ENCODE data around the gene PTPRK.

The PTPRK gene

DNA sequence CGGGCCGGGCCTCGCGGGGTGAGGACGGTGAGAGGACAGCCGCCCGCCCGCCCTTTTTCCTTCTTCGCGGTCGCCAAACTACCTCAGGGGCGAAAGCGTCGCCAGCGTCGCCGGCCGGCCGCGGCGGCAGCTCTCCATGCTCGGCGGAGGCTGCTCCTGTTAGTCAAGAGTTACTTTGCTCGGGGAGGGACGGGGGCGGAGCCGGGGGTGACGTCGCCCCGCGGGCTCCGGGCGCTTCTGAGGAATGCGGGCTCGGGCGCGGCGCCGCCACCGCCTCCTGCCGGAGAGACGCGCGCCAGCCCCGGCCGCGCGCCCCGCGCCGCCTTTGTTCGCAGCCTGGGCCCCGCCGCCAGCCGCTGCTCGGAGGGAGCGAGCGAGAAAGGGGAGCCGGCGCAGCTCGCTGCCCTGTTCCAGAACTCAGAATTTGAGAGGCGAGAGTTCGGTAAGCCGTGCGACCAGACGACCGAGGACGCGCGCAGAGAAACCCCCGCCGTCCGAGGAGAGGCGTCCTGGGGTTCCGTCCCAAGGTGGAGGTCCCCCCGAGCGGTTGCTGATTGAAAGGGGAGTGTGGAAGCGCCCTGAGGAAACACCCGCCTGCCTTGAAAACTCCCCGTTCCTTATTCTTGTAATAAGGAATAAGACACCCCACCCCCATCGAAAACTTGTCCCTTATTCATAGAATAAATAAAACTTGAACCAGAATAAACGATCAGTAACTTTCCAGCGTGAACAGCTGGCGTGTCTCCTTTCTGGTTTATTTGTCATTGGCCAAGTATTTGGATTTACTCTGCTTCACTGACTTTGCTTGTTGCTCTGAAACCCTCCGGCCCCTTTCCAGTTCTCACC, at the start of gene PTPRK:
Gene PTPRK, minus strand, starts transcription at position 164 of the 846 bp plus-strand sequence. CDS start 241 bp downstream, outside the sequence.
- peak; percentile 88 to 96 for DNase-seq

DNA sequence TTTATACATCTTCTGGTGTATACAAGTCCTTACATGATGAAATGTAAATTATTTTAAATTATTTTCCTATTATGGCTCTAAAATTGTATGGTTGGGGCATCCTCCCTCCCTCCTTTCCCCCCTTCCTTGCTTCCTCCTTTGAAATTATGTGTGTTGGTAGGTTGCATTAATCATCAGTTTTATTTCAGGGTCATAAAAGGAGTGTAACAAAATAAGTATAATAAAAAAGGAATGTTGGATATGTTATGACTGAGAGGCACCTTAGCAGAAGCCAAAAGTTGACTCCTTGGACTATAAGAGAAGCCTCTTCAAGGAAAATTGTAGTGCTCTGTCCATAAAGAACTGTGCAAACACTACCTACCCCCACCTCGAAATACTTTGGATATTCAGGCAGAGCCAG, 46.6 kb upstream of the PTPRK start:
- DNase-seq: no peak

DNA sequence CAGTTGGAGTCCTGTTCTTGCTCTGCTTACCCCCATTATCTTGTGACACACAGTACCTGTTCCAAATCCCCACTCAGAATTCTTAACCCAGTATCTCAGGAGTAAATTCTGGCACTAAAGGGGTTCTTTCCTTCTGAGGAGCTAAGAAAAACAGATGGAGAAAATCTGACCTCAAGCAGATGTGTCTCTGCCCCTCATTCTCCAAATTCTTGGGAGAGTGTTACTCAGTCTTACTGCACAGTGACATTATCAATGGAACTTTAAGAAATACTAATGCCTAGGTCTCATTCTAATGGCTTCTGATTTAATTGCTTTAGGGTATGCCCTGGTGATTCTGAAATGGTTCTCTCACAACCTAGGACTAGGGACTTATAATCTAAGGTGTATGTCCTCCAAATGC, 40.6 kb upstream of the PTPRK start:
- DNase-seq: no peak

DNA sequence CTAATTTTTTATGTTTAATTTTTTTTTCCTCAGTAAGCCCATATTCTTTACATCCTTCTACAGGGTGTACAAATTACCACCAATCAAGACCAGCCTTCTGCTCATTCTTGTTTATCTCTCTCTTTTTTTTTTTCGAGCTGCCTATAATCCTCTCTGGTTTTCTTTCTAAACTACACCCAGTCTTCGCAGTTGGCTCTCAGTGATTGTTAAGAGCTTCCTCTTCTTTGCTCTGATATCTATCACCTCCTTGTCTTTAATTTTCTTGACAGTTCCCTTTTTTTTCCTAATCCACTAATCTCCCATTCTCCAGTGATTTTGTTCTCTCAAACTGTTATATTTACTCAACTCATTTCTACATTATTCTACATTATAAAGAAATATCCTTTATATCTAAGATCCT, 38.5 kb upstream of the PTPRK start:
- DNase-seq: no peak

DNA sequence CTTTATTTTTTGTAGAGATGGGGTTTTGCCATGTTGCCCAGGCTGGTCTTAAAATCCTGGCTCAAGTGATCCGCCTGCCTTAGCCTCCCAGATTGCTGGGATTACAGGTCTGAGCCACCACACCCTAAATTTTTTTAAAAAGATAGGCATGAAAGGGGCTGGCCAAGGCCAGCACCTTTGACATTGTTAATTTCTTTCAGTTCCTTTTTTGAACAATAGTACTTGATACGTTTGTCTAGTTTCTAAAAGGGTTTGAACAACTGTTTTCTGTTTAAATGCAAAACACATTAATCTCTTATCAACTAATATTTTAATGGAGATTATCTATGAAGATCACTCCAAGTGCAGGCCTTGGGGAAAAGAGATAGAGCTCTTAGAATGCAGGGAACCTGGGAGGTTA, 37.6 kb upstream of the PTPRK start:
- DNase-seq: no peak

DNA sequence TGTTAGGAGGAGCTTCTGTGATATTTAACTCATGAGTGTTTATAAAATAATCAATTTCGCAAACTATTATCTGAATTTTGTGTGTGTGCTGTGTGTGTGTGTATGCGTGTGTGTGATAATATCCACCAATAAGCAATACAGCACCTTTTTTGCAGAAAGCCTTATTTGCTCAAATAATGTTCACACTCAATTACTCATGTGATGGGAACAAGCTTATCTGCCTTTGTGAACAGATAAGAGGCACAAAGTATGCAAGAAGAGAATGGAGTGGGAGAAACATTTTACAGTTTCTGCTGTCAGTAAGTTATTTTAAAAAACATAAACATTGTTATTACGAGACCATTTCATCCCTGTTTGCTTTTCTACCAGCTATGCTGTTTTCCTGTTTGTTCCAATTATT, 36.7 kb upstream of the PTPRK start:
- no peak for DNase-seq

DNA sequence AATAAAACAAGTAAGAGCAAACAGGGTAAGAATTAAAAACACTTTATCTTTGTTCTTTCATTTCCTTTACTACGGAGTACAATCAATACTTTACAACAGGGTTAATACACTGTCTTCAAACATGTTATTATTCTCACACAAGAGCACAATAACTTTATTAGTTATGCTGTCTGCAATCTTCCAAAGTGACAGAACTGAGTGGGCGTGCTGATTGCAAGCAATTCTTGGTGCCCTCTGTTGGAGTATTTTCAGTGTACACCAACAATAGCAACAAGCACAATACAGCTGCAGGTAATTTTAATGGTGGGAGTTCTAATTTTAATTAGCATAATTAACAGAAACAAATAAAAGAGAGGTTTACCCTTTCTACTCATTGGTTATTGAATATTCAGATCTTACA, 33.9 kb upstream of the PTPRK start:
- DNase-seq: peak in 1 of 2 experiments; percentile 23

DNA sequence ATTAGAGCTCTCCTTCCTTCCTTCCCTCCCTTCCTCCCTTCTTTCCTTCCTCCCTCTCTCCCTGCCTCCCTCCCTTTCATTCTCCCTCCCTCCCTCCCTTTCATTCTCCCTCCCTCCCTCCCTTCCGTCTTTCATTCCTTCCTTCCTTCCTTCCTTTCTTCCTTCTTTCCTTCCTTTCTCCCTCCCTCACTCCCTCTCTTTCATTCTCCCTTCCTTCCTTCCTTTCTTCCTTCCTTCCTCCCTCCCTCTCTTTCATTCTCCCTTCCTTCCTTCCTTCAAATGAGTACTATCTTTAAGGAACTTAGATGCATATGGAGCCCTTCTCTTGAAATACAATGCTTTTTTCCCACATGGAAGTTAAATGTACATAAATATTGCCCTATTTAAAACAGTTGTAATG, 20.9 kb upstream of the PTPRK start:
- no peak for DNase-seq

DNA sequence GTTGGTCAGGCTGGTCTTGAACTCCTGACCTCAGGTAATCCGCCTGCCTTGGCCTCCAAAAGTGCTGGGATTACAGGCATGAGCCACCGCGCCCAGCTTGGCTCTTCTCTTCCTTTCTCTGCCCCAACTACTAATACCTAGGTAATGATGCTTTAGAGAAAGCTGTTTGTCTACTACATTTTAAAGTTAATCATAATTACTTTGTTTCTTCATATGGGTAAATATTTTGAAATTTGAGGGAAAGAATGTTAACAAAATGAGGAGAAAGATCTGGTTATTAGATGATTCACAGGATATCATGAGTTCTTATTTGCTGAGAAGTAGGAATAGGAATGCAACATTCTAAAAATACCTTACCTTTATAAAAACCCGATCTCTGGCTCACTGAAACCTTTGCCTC, 18.4 kb upstream of the PTPRK start:
- no peak for DNase-seq

DNA sequence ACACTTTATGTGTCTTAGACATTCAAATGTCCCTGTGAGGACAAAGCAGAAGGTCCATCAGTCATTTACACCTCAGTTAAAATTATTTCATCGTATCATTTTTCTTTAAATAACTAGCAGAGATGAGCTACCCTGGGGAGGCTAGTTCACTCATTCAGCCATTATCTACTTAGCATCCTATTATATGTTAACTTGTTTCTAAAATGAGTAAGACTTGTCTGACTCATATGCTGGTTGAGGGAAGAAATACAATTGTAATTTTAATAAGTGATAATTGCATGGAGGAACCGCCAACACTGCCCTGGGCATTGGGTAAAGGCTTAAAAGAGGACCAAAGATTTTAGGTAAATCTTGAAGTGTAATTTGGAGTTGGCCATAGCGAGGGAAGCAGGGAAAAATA, 12.4 kb upstream of the PTPRK start:
- no peak for DNase-seq

DNA sequence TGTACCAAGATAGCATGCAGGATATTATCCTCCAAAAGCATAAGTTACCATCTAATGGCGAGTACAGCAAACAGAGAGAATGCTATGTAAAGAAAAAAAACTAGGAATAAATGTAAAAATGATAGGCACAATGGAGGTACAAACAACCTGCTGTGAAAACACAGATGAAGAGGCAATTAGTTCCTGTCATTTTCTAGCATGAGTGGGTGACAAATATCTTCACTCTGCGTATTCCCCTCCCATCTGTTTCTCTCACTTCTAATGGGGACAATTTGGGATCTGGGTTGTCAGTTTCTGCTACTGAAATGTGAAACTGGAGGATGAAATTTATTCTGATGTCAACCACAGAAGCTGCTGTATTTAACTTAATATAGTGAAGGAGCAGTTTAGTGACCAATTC, 11.7 kb upstream of the PTPRK start:
- peak; percentile 28 to 64 for DNase-seq

DNA sequence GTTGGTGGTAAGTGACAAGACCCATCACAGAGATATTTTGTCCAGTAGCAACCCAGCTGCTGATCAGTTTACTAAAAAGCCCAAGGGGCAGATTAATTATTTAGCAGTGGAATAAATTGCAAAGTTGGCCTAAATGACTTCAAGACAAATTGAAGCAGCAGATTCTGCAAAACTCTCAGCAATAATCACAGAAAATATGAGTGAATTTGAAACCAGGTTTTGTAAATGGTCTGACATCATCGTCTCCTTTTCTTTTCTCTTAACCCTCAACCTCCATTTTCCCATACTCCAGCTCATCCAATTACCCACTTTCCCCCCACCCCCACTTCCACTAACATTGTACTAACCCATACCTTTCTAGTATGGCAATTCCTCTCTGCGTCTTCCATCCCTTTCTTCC, 11.3 kb upstream of the PTPRK start:
- peak in 1 of 2 experiments; percentile 28 for DNase-seq

DNA sequence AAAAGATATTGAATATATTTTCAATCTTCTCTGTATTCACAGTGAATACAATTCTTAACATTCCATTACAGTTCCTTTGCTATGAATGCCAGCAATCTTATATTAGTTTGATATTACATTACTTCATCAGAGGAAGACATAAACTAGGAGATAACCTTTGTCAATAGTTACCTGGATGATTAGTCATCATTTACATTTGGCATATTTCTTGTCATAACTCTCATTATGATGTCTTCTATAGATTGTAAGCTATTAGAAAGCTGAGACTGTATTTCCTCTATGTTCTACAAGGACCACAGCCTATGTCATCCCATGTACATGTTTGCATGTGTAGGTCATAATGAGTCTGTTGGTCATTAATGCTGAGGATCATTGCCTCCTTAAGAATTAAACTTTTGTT, 7.8 kb upstream of the PTPRK start:
- no peak for DNase-seq

DNA sequence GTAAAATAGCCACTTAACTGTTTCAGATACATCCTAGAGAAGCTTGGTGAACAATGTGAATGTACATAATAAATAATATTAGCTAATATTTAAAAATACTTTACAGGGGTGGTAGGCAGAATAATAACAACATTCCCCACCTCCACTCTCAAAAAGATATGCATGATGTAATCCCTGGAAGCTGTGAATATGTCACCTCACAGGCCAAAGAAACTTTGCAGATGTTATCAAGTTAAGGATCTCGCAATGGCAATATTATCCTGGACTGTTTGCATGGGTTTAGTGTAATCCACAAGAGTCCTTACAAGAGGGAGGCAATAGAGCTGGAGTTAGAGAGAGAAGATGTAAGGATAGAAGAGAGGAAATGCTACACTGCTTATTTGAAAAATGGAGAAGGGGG, 7.0 kb upstream of the PTPRK start:
- DNase-seq: peak; percentile 74 to 80

DNA sequence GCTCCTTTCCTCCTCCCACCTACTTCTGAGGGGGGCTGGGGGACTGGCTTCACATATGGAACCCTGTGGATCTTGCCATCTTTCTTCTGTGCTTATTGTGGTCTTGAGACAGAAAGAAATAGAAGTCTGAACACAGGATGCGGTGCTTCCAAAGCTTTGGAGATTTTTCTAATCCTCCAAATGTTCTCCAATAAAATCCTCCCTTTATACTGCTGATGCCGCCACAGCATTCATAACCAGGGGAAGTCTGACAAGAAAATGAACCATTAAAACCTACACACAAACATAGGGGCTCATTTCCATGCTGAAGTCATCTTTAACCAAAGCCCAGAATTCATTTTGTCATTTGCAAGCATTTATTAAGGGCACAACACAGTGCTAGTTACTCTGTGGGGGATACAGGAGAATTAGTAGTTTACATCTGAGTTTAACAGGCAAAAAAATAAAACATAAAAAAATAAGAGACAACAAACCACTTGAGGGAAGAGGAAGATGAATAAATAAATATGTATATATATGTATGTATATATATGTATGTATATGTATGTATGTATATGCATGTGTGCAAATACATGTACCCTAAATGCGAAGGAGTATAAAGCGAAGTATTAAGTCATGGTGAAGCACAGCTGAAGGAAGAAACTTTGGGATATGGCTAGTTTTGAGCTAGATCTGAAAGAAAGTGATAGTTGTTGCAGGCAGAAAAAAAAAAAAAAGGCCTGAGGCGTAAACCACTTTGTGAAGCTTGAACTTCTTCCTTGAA, 5.9 kb upstream of the PTPRK start:
- DNase-seq: peak in 1 of 2 experiments; percentile 9

DNA sequence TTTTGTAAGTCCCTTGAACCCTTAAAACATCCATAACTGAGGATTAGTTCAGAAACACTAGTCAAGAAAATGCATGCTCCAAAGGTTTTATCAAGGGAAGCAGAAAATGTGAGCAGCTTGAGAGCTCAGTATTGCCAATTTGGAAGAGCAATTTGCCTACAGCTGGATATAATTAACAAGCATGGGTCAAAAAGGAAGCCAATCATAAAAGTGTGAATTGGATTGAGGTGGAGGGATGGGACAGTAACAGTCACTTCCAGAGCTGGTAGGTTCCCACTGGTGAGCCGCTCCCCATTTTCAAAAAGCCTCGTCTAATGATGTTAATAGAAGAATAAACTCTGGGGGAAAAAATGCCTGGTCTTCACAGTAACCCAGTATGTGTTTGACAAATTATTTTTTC, 5.0 kb upstream of the PTPRK start:
- peak; percentile 15 to 48 for DNase-seq

DNA sequence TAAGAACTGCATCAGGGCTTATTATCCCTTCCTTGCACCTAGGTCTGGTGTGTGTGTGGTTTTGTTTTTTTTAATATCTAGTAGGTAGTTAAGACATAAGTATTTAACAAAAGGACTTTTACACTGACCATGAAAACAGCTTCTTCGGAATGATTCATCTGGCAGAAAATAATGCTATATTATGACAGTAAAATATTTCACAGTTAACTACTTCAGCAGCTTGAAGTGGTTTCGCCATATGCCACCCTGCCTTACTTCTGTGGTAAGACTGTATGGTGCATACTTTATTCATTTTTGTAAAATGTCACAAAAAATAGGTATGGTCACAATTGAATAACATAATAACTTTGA, 858 bp upstream of the PTPRK start:
- DNase-seq: peak; percentile 88 to 96

DNA sequence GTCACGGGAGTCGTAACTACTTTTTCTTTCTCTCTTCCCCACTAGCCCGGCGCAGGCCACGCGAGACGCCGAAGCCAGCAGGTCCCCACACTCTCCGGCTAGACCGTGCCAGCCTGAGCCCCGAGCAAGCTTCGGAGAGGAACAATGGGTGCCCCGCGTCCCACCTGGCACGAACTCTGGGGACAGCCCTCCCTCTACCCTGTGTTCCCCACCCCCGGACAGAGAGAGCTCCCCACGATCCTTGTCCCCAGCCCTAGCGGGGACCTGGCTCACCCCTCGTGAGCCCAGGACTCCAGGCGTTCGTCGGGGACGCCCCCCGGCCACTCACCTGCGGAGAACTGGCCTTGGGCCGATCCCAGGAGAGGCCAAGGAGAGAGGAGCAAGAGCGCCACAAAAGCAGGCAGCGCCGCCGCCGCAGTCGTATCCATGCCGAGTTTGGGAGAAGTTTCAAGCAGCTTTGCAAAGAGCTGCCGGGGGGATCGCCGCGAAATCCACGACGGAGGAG, 416 bp downstream of the PTPRK start:
- peak; percentile 81 for DNase-seq

DNA sequence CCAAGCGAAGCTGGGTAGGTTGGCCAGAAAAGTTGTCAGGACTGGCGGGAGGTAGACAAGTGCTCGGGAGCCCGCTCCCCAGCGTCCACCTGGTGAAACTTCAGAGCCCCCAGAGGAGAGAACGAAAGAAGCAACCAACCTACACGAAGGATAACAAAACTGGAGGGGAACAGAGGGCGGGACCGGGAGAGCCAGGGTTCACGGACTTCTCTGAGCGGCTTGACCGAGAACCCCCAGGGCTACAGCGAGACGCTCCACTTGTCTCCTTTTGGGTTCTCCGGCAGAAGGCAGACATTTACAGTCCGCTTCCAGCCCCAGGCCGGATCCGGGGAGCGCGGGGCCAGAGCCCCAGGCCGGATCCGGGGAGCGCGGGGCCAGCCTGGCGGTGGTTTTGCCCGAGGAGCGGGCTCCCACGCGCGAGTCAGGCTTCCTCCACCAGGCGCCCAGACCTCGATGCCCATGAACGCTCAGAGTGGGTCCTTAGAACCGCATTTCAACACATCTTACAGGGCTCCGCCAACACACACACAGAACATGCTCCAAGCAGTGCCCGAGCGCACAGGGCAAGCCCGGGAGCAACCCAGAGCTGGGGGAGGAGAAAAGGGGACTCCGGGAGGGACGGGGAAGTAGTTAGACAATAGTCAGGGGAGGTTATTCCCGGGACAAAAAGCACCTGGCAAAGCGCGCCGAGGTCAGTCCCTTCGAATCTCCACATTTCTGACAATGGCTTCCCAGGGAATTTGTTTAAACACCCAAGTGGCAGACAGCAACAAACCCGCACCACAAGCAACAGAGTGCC, 1.1 kb downstream of the PTPRK start:
- DNase-seq: peak; percentile 88 to 95

DNA sequence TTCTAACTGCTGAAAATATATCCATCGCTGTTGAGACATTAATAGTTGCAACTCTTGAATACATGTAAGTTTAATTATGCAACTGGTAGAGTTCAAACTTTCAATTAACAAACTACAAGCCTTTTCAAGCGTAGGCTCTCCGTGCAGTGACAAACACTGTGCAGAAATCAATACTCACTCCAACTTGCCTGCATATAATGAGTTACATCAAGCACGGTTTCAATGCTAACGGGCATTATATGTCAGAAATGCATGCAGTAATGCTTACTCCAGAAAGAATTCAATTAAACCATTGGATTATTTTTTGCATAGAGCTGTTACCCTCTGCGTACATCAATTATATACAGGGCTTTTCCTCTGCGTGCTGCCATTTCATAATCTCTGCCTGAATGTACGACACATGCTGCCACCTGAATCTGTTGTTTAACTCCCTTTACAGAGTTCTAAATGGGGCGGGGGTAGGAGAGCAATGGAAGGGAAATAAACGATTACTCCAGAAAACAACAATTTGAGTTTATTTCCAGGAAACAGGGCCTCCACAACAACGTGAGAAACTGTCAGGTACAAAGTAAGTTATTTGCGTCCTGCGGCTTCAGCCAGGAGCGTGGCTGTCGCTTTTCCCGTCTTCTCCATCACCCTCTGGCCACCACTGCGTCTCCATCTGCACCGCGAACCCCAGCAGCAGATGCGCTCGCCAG, 1.8 kb downstream of the PTPRK start:
- peak in 1 of 2 experiments; percentile 61 for DNase-seq

DNA sequence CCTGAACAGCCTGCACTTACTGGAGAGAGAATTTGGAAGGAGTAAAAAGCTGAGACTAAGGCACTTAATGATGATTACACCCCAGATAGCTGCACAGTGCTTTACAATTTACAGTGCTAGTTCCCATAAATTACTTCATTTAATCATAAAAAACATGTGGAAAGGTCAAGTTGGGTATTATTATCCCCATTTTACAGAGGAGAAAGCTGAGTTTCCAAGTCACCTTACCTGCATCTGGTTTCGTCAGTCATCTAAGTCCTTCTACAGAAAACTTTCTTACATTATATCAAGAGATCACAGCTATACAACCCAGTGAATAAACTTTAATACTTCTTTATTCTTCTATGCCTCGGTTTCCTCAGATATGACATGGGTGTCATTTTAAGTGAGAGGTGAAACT, 3.3 kb downstream of the PTPRK start:
- no peak for DNase-seq

DNA sequence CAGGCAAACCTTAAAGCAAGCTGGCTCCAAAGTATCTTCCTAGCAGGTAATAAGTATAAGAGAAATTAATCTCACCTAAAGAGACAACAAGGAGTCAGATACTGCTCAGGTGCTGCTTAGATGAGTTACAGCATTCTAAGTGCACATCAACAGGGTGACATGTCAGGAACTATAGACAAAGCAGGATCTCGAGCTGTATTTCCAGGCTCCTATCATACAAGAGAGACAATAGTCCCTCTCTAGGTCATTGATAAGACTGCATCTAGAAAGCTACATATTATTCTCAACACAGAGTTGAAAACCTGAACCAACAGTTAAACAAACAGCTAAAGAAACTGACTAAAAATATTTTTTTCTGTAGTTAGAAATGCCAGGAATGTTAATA, 3.9 kb downstream of the PTPRK start:
- peak in 1 of 2 experiments; percentile 59 for DNase-seq

All from NCI-H524 (cell line).